MM.1S (cell line): Measurements from ENCODE around the gene THOC5.

Experiments used
- CTCF ChIP-seq: fragments of 300-600 bp; sonication (generic); IDR thresholded peaks from 2 replicates; pipeline ENCODE4 v1.5.1; 2016; ENCODE audit warnings: antibody characterized with exemption, low read length, mixed read lengths
- EZH2 ChIP-seq: fragments of 300-600 bp; sonication (generic); optimal IDR thresholded peaks from 2 replicates; pipeline ENCODE3; 2017; ENCODE audit warnings: low read depth, mild to moderate bottlenecking, antibody characterized with exemption, low read length, mixed read lengths

GRCh38 chr22:29485448-29485847 lies 68.1 kb downstream of the THOC5 start:
- TF ChIP-seq CTCF: no peak
- TF ChIP-seq EZH2: no peak
